NB4 (cell line): ENCODE results near the gene SLC35F6.

Experiments
- CTCF ChIP-seq: IDR thresholded peaks from one replicate; pipeline ENCODE4 v1.5.1; 2012; ENCODE audit warnings: low read depth, low read length
- MYC ChIP-seq: IDR thresholded peaks from 2 replicates; pipeline ENCODE4 v1.6.1; 2011; ENCODE audit warnings: low read depth, low read length
- POLR2A ChIP-seq: IDR thresholded peaks from 2 replicates; pipeline ENCODE4 v1.6.1; 2011; ENCODE audit warnings: mild to moderate bottlenecking; ENCODE audit not compliant: insufficient read length; ENCODE audit errors: extremely low read depth

- TF ChIP-seq CTCF (no peak), POLR2A (no peak), MYC (no peak)
Observed at GRCh38 chr2:26740890-26741302, 23.2 kb upstream of the SLC35F6 start.
